Measurements from ENCODE around the gene WDFY4. TPM values are rescaled to one million over a fixed set of nuclear protein-coding genes. Genes with fewer than 3 reads are reported as not detected.

Gene WDFY4
- total RNA-seq, 1 donor from 2014 or later: 0.41 TPM

DNA sequence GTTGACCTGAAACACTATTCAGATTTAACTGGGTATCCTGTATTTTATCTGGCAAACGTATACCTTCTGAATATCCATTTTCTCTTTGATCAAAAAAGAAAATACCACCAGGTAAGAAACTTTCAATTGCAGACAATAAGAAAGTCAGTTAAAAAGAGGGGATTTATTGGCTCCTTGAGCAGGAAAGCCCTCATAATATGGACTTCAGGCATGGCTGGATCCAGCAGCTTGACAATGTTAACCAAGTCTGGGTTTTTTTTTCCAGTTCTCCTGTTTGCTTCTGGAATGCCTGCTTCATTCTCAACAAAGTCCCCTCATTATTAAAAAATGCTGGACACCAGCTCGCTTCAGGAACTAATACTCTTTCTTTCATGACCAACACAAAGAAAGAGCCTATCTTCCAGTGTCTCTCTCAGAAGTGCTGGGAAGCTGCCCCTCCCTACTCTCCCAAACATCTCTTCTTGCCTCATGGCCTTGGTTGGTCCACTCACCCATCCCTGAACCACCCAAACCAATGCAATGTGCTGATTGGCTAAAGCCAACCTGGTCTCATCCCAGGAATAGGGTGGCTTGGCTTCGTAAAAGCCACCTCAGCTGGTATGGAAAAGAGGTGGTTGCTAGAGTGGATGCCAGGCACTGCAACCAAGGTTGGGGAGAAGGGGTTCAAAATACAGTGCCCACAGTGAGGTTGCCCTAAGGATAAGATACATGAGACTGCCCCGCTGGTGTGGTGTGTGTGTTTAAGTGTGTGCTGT, 30.6 kb upstream of the WDFY4 start:
- no peak for DNase-seq (ENCODE audit: extremely low read depth, low read depth, low spot score)

DNA sequence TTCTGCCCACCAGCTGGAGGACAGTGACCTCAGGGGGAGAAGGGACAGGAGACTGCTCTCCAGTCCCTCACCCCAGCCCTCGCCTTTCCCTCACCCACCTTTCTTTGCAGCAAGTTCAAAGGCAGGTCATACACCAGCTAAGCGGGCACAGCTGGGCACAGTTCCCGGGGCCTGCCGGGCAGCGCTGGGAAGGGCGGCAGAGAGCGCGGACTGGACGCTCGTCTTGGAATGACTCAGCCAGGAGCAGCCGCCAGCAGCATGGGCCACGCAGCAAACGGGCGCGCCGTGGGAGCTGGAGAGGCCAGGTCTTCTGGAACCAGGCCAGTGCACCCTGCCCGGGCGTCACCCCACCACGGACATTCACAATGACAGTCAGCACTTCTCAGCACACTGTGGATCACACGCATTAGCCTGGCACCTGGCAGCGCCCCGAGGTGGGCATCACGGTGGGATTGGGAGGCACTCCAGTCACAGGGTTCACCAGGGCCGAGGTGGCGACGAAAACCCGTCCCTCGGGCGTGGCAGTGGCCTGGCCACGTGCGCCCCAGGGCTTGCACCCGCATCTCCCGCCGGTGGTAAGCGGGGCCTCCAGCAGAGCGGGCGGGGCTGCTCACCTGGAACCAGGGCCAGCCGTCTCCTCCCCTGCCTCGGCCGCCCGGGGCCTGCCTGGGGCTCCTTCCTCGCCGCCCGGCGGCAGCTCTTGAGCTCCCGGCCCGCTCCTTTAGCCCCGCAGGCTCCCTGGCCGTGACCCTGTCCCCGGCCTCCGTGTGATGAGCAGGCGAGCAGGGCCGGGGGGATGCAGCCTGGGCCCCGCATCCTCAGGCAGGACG, 29.0 kb upstream of the WDFY4 start:
- DNase-seq (ENCODE audit: extremely low read depth, low read depth, low spot score): no peak

DNA sequence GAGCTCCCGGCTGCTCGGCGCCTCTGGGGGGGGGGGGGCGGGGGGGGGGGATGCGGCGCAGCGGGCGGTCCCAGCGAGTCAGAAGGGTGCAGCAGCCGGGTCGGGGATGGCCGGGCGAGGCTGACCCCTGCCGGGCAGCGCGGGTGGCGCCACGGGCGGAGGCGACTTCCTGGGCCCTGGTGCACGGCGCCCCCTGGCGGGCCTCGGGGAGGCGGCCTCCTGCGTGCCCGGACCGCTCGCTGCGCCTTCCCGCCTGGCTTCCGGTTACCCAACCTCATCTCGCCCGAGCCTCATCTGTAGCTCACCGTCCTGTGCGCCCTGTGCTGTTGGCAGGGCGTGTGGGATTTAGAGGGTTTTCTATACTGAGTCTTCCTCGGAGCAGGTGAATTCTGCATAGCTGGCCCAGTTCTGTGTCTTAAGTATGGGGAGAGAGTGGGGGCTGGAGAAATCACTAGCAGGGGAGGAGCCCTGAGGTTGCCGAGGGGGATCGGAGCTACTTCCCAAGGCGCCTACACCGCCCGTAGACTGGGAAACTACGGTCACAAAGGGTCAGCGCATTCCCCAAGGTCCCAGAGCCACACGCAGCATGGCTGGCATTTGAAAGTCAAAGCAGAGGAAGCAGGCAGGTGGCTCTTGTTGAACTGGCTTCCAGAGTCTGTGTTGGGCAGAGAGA, 28.3 kb upstream of the WDFY4 start:
- DNase-seq (ENCODE audit: extremely low read depth, low read depth, low spot score): no peak

DNA sequence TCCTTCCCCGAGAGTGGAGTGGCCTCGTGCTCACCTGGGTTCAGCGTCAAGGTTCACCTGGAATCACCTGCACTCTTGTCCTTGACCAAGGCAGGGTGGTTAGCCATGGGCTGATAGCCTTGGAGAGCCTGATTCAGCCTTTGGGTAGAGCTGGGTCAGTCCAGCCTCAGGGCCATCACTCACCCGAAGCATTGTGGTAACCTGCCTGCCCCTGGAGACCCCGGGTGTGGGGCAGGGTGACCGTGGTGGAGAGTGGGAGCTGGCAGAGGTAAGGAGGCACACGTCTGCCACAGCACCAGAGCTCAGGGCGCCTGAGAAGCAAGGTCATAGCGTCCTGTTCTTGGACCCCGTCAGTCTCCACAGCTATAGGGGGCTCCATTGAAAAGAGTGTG, 27.8 kb upstream of the WDFY4 start:
- DNase-seq (ENCODE audit: extremely low read depth, low read depth, low spot score): no peak

DNA sequence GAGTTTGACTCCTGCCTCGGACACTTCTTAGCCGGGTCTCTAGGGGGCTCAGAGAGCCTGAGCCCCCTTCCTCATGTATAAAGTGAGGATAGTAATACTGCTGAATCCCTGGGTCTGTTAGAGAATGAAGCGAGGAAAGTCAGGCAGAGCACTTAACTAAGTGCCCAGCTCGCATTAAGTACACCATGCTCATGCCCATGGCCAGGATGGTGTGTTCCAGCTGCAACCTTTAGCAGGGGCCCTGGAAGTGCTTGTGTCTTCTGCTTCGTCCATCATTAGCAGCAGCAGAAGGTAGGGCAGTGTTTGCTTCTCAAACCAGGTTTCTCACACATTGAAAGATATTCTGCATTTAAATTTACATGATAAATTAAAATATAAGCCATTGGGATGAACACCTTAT, 27.3 kb upstream of the WDFY4 start:
- DNase-seq (ENCODE audit: extremely low read depth, low read depth, low spot score): no peak

DNA sequence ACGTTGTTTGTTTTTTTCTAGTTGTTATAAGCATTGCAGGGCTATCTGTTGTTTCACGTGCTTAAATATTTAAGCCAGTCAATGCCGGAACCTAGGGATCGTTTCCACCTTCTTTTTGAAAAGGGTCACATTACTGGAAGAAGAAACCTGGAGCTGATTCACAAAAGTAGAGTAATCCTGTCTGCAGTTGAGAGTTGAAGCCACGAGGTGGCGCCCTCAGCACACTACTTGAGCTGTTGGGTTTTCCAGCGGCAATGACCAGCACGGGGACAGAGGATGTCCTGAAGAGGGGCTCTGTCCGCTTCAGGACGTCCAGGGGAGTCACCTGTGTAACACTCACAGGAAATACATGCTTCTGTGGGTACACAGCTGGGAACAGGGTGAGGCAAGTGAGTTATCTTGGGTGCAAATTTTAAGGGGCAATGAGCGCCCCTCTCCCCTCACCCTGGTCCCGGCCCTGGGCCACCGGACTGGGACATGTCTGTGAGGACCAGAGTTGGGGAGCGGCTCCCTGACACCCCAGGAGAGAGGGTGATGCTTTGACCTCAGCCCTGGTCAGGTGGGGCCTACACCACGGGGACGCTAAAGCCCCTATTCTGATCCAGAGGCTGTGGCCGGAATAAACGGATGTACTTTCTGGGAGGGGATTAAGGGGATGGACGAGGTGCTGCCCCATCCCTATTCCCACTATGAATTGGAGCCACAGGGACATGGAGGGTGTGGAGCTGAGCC, 26.3 kb upstream of the WDFY4 start:
- no peak for DNase-seq (ENCODE audit: extremely low read depth, low read depth, low spot score)

DNA sequence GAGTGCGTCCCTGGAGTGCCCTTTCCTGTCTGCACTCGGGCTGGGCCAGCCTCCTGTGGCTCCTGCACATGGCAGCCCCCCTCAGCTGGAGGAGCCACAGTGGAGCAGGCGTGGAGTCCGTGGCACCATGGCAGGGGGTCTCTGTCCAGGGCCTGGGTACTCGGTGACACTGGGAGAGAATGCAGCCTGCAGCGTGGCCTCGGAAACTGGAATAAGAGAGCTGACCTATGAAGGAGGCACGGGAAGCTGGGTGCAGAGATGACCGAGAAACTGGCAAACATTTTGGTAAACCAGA, 25.8 kb upstream of the WDFY4 start:
- DNase-seq (ENCODE audit: extremely low read depth, low read depth, low spot score): no peak

DNA sequence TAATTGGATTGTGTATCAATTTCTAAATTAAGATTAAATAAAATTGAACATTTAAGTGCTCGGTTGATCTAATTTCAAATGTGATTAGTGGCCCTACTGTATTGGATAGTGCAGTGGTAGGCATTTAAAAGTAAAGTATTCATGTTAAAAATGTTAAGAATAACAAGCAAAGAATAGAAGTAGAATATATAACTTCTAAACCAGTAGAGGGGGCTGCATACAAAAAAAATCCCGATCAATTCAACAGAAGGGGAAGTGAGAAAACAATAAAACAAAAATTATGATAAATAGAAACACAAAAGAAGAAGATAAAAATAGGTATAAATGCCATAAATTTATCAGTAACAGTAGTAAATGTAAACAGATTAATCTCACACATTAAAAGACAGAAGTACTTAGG, 24.9 kb upstream of the WDFY4 start:
- DNase-seq (ENCODE audit: extremely low read depth, low read depth, low spot score): no peak

DNA sequence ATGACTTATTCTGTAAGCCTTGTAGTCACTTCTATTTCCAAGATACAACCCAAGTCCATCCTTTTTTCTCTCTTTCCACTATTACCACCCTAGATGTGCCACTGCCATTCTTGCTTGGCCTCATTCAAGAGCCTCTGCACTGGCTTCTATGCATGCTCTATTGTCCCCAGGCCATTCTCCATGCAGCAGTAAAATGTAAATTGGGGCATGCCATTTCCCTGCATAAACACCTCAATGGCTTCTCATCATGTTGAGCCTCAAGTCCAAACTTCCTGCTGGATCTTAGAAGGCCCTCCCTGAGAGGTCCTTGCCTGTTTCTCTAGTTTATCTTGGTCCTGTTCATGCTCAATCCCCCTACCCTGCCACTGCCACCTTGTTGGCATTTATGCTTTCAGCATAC, 23.2 kb upstream of the WDFY4 start:
- no peak for DNase-seq (ENCODE audit: extremely low read depth, low read depth, low spot score)

DNA sequence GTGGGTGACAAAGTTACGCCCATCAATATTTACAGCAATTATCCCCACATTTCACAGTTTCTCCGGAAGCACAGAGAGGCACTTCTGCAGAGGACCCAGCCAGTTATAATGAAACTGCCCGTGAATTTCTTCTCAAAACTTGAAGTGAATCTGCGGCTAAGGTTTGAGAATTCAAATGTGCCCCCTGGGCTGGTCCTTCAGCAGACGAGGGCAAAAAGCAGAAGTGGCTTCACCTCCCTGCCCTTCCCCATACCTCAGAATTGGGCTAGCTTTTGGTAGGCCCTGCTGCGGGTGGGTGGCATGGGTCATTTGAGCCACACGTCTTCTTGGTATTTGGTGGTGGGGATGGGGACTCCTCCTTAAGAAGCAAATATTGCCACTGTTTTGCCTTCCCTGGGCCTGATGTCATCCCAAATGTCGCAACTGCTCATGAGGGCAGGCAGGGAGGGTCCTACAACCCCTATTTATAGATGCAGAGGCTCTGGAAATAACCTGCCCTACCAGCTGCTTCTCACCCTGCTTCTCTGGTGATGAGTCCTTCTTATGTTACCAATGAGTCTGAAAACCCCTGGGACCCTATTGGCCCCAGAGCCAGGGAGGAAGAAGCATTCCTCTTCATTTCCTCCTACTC, 16.6 kb upstream of the WDFY4 start:
- no peak for DNase-seq (ENCODE audit: extremely low read depth, low read depth, low spot score)

DNA sequence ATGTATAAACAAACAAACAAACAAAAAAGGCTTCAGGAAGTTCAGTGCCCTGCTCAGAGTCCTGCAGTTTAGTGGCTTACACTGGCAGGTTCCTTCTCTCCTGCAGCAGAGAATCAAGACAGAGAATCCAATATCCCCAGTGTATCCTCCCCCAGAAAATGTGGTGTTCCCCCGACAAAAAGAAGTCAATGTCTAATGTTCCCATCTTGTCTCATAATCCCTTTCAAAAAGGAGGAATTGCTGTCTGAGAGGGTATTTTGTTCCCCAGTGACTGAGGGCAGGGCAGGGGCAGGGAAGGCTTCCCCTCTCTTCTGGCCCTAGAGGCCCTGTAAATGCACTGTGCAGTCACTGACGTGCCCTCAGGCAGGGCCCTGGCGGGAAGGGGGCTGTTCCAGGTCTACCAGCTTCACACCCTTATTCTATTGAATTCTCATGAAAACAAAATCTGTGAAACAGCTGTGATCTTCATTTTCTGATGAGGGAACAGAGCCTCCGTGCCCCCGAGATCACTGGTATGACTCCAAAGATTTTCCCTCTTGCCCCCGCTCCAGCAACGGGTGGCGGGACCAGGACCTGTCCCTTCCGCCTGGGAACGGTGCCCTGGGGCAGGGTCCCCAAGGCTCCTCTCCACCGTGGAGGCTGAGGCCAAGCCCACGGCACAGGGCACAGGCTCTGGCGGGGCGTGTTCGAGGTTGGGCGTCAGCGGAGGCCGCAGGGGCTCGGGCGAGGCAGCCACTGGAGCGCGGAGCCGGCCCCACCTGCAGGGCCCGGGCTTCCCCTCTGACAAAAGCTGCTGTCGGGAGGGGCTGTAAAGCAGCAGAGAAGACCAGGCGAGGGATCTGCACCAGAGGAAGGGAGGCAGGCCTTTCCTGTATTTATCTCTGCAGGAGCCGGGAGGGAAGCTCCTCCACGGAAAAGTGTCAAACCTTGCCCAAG, 13.4 kb upstream of the WDFY4 start:
- DNase-seq (ENCODE audit: extremely low read depth, low read depth, low spot score): no peak

DNA sequence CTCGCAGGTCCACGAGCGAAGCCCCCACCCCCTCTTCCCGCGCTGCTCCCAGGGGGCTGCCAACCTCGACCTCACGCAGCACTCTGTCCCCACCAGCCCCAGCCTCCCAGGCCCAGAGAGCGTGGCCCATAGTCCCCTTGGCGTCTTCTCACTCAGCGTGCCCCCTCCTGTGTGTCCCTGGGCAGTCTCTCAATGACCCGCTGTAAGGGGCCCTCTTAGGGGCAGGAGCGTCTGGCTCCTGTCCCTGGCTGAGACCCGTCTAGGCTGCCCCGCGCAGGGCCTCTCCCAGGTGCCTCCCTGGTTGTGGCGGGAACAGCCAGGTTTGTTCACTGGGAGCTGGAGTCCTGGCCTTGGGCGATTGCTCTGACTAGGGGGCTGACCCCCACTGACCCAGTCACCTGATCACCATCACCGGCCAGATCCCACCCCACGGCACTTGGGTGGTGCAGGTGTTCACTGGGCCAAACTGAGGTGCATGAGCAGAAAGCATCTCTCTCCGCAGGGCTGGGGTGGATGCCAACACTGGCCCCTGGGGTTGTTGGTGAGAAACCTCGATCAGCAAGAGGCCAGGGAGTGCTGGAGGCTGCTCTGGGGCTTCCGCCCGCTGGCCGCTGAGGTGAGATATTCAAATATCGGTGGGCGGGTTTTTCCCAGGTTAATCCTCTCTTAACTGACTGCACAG, 12.6 kb upstream of the WDFY4 start:
- DNase-seq (ENCODE audit: extremely low read depth, low read depth, low spot score): no peak

DNA sequence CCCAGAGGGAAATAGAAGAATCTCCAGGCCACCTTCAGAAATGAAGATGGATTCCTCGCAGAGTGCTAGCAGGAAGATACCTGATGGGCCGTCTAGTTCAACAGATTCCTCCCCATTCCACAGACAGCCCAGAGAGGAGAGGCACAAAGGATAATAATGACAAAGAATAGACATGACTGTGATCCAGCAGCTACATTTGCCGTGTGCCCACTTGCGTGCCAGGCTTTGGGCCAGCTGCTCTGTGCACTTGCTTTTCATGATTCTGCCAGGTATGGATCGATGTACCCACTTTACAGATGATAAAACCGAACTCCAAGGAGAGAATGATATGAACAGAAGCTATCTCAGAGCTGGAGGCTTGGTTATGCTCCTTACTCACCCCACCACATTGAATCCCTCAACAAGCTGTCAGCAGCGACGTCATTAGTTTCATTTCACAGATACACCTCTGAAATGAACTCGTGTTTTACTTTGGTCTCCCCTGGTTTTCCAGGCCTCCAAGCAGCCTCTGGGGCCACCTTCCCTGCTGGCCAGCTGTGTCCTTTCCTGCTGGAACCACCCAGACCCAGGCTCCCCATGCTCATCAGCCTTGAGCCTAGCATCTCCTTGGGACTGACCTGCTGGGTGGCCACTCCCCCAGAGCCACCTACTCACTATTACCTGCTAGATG, 11.9 kb upstream of the WDFY4 start:
- no peak for DNase-seq (ENCODE audit: extremely low read depth, low read depth, low spot score)

DNA sequence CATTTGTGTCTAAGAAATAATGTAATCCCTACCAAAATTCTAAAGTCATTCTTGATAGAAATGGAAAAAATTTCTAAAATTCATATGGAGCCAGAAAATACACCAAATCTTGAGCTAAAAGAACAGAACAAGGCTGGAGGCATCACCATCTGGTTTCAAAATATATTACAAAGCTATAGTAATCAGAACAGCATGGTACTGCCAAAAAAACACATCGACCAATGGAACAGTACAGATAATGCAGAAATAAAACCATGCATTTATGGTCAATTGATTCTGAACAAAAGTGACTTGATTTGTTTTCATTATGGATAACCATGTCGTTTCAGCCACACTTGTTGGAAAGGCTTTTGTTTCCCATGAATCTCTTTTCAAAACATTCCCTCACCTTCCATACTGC, 7.0 kb upstream of the WDFY4 start:
- no peak for DNase-seq (ENCODE audit: extremely low read depth, low read depth, low spot score)

DNA sequence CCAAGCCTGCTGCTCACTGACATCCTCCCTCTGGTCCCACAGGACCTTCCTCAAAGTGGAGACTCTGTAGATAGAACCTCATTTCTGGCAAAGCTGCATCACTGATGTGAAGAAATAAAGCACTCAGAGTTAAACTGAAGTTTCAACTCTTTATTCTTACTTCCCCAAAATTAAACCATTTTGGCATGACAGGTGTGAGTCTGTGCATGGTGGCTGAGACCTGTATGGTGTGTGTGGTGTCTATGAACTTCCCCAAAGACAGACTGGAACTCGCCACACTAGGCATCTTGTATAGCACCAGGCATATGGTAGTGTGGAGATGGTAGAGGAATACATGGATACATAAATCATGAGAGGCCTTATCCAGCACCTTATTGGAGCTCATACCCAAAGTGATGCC, 6.6 kb upstream of the WDFY4 start:
- no peak for DNase-seq (ENCODE audit: extremely low read depth, low read depth, low spot score)

DNA sequence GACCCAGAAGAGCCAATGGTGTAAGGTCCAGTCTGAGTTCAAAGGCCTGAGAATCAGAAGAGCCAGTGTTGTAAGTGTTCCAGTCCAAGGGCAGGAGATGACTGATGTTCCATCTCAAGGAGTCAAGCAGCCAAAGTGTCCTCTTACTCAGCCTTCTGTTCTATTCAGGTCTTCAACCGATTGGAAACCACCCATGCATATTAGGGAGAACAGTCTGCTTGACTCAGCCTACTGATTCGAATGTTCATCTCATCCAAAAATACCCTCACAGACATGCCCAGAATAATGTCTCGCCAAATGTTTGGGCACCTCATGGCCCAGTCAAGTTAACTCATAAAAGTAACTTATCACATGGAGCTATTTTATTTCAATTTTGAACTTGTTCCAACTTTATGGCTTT, 2.9 kb upstream of the WDFY4 start:
- DNase-seq (ENCODE audit: extremely low read depth, low read depth, low spot score): no peak

DNA sequence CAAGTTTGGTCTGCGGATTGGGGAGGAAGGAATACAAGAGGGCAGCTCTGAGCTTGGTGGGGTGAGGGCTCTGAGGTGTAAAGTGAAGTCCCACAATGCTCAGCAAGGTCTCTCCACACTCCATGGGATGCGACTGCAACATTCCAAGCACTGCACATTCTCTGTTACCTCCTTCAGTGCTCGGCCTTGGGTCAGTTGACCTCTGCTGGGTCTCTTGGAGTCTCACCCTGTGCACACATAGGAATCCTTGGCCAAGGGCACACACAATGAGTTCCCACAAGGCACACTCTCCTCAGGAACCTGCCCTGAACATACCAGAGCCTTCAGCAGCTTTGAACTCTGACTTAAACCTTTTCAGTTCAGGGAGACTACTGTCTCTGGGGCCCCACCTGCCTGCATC, 2.4 kb upstream of the WDFY4 start:
- no peak for DNase-seq (ENCODE audit: extremely low read depth, low read depth, low spot score)

DNA sequence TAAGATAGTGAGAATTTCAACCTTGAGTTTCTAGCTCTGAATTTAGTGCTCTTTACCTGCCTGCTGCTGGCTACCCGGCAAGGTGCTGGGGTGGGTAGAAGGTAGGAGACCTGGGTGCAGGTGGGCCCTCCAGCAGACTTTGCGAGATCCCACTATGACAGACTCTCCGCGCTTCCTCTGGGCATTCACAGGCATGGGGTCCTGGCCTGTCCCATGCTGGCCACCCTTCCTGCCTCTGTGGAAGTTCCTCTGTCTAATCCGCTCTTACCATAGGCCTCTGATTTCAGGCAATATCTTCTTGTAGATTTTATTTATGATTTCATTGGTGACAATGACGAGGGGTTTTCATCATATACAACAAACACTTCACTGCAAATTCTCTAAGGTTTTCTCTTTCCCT, 1.2 kb upstream of the WDFY4 start:
- DNase-seq (ENCODE audit: extremely low read depth, low read depth, low spot score): no peak

DNA sequence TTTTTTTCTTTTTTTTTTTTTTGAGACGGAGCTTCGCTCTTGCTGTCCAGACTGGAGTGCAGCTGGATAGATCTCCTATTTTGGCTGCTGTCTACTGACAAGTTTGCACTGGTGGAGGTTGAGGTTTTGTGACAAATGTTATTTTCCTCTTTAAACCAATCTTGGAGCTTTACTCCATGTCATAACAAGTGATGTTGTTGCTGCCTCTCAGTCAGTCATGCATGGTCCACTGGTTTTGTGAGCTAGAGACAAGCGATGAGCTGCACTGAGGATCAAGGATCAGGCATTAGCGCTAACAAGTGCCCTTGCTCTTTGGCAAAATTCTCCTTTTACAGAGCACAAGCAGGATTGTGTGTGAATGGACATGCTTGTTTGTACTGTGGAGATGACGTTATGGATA, 805 bp upstream of the WDFY4 start:
- DNase-seq (ENCODE audit: extremely low read depth, low read depth, low spot score): no peak

Data from glomerular endothelial cell (primary cell).